ENCODE data around the gene BLM.
A peak's percentile ranks its signal among the peaks of the same experiment; 100 is the strongest.

GRCh38 chr15:90716976-90717821 is at the start of gene BLM:
- TF ChIP-seq CTCF (IDR thresholded peaks at IDR 0.05) (peak; percentile 49), ZFX (IDR thresholded peaks at IDR 0.05; ENCODE audit: borderline replicate concordance) (no peak)

All from 22Rv1 (cell line).